GM12801 (cell line): Measurements from ENCODE around the gene MGMT.

Source experiments
- CTCF ChIP-seq: IDR thresholded peaks from one replicate; pipeline ENCODE4 v1.5.1; 2011; ENCODE audit warnings: control low read depth; ENCODE audit not compliant: insufficient read length; ENCODE audit errors: extremely low read depth

Gene MGMT

GRCh38 chr10:129675027-129675769 lies 208.2 kb downstream of the MGMT start:
- no peak for TF ChIP-seq CTCF

DNA sequence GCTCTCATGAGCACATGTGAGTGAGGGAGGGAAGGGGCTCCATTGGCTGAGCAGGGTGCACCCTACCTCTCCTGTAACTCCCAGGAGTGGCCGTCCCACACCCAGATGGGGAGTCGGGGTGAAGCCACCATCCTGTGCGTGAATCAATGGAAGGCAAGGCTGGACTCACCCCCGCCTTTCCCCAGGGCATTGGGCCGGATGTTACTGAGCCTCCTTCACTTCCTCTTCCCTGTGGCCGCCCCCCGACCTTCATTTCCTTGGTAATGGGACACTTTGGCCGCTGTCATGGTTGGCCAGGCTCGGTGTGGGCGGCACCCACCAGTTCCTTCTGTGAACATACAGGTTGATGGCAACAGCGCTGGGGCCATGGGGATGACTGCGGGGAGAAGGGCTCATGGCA lies 209.0 kb downstream of the MGMT start:
- TF ChIP-seq CTCF = no peak

DNA sequence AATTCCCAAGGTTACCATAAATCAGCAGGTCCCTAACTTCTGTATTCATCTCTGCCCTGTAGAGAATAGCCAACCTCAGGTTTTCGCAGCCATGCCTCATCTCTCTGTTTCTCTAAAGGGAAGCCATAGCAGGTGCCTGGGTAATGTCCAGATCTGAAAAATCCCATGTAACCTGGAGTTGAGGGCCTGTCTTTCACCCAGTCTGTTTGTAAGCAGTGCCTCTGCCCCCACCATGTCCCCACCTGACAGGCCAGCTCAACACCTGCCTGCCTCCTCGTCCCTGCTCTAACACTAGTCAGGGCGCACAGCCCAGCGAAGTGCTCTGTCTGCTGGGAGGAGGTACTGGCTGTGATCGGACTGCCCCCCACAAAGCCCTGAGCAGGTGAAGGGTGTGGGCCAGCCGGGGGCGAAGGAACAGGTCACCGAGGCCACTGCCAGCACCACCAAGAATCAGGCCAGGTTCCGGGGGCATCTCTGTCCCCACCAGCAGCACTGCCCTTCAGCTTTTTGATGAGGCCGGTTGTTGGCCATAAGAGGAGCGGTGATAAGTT lies 210.4 kb downstream of the MGMT start:
- TF ChIP-seq CTCF = no peak

GRCh38 chr10:129678186-129678585 lies 211.1 kb downstream of the MGMT start:
- TF ChIP-seq CTCF = no peak

DNA sequence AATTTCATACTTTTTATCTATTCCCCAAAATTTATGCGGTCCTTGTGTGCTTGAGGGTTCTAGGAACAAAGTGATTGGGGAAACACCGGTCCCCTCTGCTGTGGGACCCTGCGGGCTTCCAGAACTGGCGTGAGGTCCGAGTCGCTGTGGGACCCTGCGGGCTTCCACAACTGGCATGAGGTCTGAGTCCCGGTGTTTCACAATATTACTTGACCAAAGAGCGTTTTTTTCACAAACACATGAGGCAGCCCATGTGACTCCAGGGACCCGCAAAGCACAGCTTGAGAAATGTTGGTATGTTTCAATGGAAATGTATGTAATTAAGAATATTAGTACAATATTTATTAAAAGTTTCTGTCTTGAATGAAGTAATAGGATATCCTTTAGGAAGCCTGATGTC lies 212.2 kb downstream of the MGMT start:
- TF ChIP-seq CTCF = no peak

DNA sequence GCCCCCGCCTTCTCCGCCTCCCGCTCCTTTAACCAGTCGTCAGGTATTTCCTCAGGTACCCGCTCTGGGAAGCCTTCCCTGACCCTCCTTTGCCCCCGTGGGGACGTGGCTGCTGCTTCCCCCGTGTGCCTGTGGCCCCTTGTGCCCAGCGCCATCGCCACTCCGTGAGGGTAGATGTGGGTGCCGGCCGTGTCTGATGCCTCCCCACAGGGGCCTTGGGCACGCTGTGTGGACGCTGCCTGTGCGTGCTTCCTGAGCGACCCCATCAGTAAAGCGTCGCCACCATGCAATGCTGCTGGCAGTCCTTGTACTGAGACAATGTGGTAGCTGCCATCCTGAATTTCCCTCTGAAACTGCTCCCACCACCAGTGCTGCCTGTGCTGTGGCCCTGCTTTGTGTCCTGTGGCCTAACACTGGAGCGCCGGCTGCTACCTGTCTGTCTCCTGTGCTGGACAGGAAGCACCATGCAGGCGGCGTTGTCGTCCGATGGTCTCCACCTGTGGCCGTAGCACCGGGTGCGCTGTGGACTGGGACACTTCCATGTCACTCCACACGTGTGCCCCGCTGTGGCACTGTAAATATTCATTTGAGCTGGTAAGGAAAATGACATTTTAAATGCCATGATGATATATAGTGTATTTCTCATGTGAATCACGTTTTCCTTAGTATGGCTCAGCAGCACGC lies 213.8 kb downstream of the MGMT start:
- TF ChIP-seq CTCF = no peak

DNA sequence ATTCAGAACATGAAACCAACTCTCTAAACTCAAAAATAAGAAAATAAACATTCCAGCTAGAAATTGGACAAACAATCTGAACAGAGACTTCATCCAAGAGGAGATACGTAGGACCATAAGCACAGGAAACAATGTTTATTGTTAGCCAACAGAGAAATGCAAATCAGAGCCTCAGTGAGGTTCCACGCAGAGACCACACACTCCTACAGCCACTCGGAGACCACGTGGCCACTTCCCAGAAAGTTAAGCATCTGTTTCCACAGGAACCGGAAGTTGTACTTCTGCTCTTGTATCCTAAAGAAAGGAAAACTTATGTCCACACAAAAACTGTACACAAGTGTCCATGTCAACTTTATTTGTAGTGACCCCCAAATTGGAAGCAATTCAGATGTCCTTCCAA lies 214.8 kb downstream of the MGMT start:
- no peak for TF ChIP-seq CTCF
